Measurements from ENCODE around the gene TUBGCP5. TPM values are rescaled to one million over a fixed set of nuclear protein-coding genes. Genes with fewer than 3 reads are reported as not detected.

Gene TUBGCP5
- total and polyA plus RNA-seq, 2 of the 4 experiments (the other 2 are of a cell fraction) = 13.0 to 19.4 TPM

DNA sequence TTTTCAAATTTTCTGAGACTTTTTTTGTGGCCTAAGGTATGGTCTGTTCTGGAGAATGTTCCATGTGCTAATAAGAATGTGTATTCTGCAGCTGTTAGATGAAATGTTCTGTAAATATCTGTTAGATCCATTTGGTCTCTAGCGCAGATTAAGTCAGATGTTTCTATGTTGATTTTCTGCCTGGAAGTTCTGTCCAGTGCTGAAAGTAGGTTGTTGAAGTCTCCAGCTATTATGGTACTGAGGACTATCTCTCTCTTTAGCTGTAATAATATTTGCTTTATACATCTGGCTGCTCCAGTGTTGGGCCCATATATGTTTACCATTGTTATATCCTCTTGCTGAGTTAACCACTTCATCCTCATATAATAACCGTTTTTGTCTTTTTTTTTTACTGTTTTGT, 13.2 kb upstream of the TUBGCP5 start:
- Histone ChIP-seq H3K23ac (ENCODE audit: low read depth, low read length) (no peak overlapping the region), H3K27me3 (ENCODE audit: control insufficient read depth, insufficient read depth, low read length) (no peaks in the 10 kb centered on the region), H2AFZ (replicated peaks; ENCODE audit: low read length, poor library complexity) (no peak overlapping the region), H2AK9ac (replicated peaks; ENCODE audit: low read depth, low read length, poor library complexity) (no peak overlapping the region), H3K79me1 (ENCODE audit: low read depth in 1 of 2, low read length in 2 of 2) (no peaks in the 10 kb centered on the region), H4K91ac (ENCODE audit: insufficient read depth, low read depth, low read length) (no peak overlapping the region), H2BK120ac (ENCODE audit: low read depth, low read length) (no peak overlapping the region), H3K18ac (ENCODE audit: low read depth, low read length) (no peak overlapping the region), H3K4ac (ENCODE audit: low read depth, low read length) (no peak overlapping the region), H3K27ac (ENCODE audit: insufficient read depth, low read length) (no peak overlapping the region), H3K36me3 (ENCODE audit: control insufficient read depth, insufficient read depth, low read length) (no peaks in the 10 kb centered on the region), H2AK5ac (ENCODE audit: low read depth, low read length) (no peak overlapping the region), H2BK15ac (ENCODE audit: low read depth, low read length) (no peak overlapping the region), H3K4me2 (ENCODE audit: low read depth, low read length) (no peak overlapping the region), H4K8ac (ENCODE audit: low read depth in 2 of 2, low read length in 2 of 2) (no peak overlapping the region), H3K4me3 (ENCODE audit: insufficient read depth, low read depth, low read length) (no peak overlapping the region), H3K9me3 (ENCODE audit: control insufficient read depth, insufficient read depth, low read length) (no peaks in the 10 kb centered on the region), H3K56ac (ENCODE audit: extremely low read depth, insufficient read depth, low read length) (no peak overlapping the region), H3K9me1 (ENCODE audit: insufficient read depth, low read length) (no peaks in the 10 kb centered on the region), H4K5ac (ENCODE audit: low read depth, low read length) (no peak overlapping the region), H3K9ac (ENCODE audit: low read depth, low read length) (no peak overlapping the region), H4K20me1 (ENCODE audit: insufficient read depth, low read length) (no peaks in the 10 kb centered on the region), H2BK20ac (ENCODE audit: low read depth, low read length) (no peak overlapping the region), H3K14ac (replicated peaks; ENCODE audit: low read depth, low read length) (no peak overlapping the region), H2BK5ac (ENCODE audit: low read depth, low read length, poor library complexity, severe bottlenecking) (no peak overlapping the region), H3K4me1 (ENCODE audit: control insufficient read depth, insufficient read depth, low read length) (no peaks in the 10 kb centered on the region)
- in situ Hi-C loops (cut with MboI; ENCODE audit: low sequenced_read_pairs) = no loop called here
- POLR2A ChIA-PET (ENCODE audit: unreplicated experiment) = no interaction called here
- CTCF ChIA-PET = no interaction called here
- no peak for DNase-seq
- no TSS peak for BruUV-seq (replicated peaks)
- dilution Hi-C loops (cut with HindIII; ENCODE audit: low sequenced_read_pairs, unreplicated experiment) = no loop called here
- intact Hi-C loops (cut with micrococcal nuclease) = no loop called here
- TF ChIP-seq CEBPB (IDR thresholded peaks at IDR 0.05; ENCODE audit: low read depth, low read length) = no peak
- TF ChIP-seq BHLHE40 (IDR thresholded peaks at IDR 0.05; ENCODE audit: low read depth, low read length) = no peak
- no peak for TF ChIP-seq RFX5 (IDR thresholded peaks at IDR 0.05; ENCODE audit: low read depth, low read length)
- no peak for TF ChIP-seq CHD1 (IDR thresholded peaks at IDR 0.05; ENCODE audit: low read depth, low read length)
- no peak for TF ChIP-seq POLR2A (IDR thresholded peaks at IDR 0.05; ENCODE audit: low read depth, low read length)
- TF ChIP-seq MXI1 (IDR thresholded peaks at IDR 0.05; ENCODE audit: borderline replicate concordance, low read depth, low read length) = no peak
- TF ChIP-seq, protein P1, sequence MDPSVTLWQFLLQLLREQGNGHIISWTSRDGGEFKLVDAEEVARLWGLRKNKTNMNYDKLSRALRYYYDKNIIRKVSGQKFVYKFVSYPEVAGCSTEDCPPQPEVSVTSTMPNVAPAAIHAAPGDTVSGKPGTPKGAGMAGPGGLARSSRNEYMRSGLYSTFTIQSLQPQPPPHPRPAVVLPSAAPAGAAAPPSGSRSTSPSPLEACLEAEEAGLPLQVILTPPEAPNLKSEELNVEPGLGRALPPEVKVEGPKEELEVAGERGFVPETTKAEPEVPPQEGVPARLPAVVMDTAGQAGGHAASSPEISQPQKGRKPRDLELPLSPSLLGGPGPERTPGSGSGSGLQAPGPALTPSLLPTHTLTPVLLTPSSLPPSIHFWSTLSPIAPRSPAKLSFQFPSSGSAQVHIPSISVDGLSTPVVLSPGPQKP (IDR thresholded peaks at IDR 0.05; ENCODE audit: borderline replicate concordance, low read depth, low read length) = no peak
- no peak for TF ChIP-seq RCOR1 (IDR thresholded peaks at IDR 0.05; ENCODE audit: insufficient replicate concordance, low read length)
- no peak for TF ChIP-seq USF2 (IDR thresholded peaks at IDR 0.05; ENCODE audit: low read depth, low read length)
- TF ChIP-seq MAFK (IDR thresholded peaks at IDR 0.05; ENCODE audit: low read depth, low read length) = no peak
- TF ChIP-seq, protein P2, sequence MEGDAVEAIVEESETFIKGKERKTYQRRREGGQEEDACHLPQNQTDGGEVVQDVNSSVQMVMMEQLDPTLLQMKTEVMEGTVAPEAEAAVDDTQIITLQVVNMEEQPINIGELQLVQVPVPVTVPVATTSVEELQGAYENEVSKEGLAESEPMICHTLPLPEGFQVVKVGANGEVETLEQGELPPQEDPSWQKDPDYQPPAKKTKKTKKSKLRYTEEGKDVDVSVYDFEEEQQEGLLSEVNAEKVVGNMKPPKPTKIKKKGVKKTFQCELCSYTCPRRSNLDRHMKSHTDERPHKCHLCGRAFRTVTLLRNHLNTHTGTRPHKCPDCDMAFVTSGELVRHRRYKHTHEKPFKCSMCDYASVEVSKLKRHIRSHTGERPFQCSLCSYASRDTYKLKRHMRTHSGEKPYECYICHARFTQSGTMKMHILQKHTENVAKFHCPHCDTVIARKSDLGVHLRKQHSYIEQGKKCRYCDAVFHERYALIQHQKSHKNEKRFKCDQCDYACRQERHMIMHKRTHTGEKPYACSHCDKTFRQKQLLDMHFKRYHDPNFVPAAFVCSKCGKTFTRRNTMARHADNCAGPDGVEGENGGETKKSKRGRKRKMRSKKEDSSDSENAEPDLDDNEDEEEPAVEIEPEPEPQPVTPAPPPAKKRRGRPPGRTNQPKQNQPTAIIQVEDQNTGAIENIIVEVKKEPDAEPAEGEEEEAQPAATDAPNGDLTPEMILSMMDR (conservative IDR thresholded peaks at IDR 0.05; ENCODE audit: low read depth, low read length) = no peak
- no peak for TF ChIP-seq RAD21 (IDR thresholded peaks at IDR 0.05; ENCODE audit: low read length)
- no peak for TF ChIP-seq MAZ (IDR thresholded peaks at IDR 0.05; ENCODE audit: borderline replicate concordance, low read depth, low read length)
- TF ChIP-seq NFE2L2 (IDR thresholded peaks at IDR 0.05; ENCODE audit: low read depth, low read length) = no peak
- TF ChIP-seq FOS (IDR thresholded peaks at IDR 0.05; ENCODE audit: low read depth, low read length) = no peak
- TF ChIP-seq SMC3 (IDR thresholded peaks at IDR 0.05; ENCODE audit: low read depth, low read length) = no peak
- no CpG with 5 or more reads among the region's 2 CpGs for WGBS, 2 experiments (ENCODE audit: extremely low coverage in 2 of 2, insufficient read length in 1 of 2)
- ATAC-seq (ENCODE audit: low read depth) = no peak

All from IMR-90 (cell line).